GM23338 (cell line): ENCODE measurements around the gene WSCD2. TPM values are rescaled to one million over a fixed set of nuclear protein-coding genes. Genes with fewer than 3 reads are reported as not detected.

ENCODE experiments used
- ATAC-seq: fragments of 200-7000 bp; cut with Tn5 transposase; 3 replicates; pipeline ENCODE4 v1.9.1; 2020
- DNase-seq: peaks from one replicate; pipeline ENCODE4 v3.0.0-alpha.2; 2015; ENCODE audit warnings: low spot score
- H2AFZ ChIP-seq: fragments of 200-600 bp; sonication (generic); 2 replicates; pipeline ENCODE4 v1.8.0; 2016; ENCODE audit warnings: antibody characterized with exemption, mild to moderate bottlenecking, moderate library complexity
- H3F3A ChIP-seq: fragments of 200-600 bp; sonication (generic); replicated peaks from 2 replicates; pipeline ENCODE4 v1.8.0; 2017; ENCODE audit warnings: antibody characterized with exemption, mixed run types, low read depth
- H3K27ac ChIP-seq: fragments of 200-600 bp; sonication (generic); 2 replicates; pipeline ENCODE4 v1.6.1; 2016; ENCODE audit warnings: low read depth
- H3K27me3 ChIP-seq: fragments of 200-600 bp; sonication (generic); 2 replicates; pipeline ENCODE4 v1.8.0; 2016; ENCODE audit warnings: mild to moderate bottlenecking, mixed run types, moderate library complexity; ENCODE audit not compliant: insufficient read depth
- H3K36me3 ChIP-seq: fragments of 200-600 bp; sonication (generic); 2 replicates; pipeline ENCODE4 v1.8.0; 2016; ENCODE audit warnings: mild to moderate bottlenecking; ENCODE audit not compliant: insufficient read depth
- H3K4me1 ChIP-seq: fragments of 200-600 bp; sonication (generic); 2 replicates; pipeline ENCODE4 v1.8.0; 2016; ENCODE audit warnings: mild to moderate bottlenecking, moderate library complexity; ENCODE audit not compliant: insufficient read depth
- H3K4me2 ChIP-seq: fragments of 200-600 bp; sonication (generic); 2 replicates; pipeline ENCODE4 v1.7.1; 2017; ENCODE audit warnings: mixed run types
- H3K4me3 ChIP-seq: fragments of 200-600 bp; sonication (generic); 2 replicates; pipeline ENCODE4 v1.6.1; 2016; ENCODE audit warnings: mixed run types
- H3K79me2 ChIP-seq: fragments of 200-600 bp; sonication (generic); replicated peaks from 2 replicates; pipeline ENCODE4 v1.8.0; 2017; ENCODE audit warnings: mild to moderate bottlenecking; ENCODE audit not compliant: insufficient read depth
- H3K9me2 ChIP-seq: fragments of 200-600 bp; sonication (generic); 2 replicates; pipeline ENCODE4 v1.8.0; 2017; ENCODE audit not compliant: insufficient read depth
- H4K20me1 ChIP-seq: fragments of 200-600 bp; sonication (generic); replicated peaks from 2 replicates; pipeline ENCODE4 v1.8.0; 2017; ENCODE audit warnings: mild to moderate bottlenecking; ENCODE audit not compliant: insufficient read depth
- H3K27ac Mint-ChIP-seq: 2 replicates; pipeline ENCODE4 v1.8.0; 2020; ENCODE audit warnings: inconsistent platforms, mild to moderate bottlenecking, moderate library complexity, mixed read lengths
- H3K27me3 Mint-ChIP-seq: 3 replicates; pipeline ENCODE4 v1.8.0; 2022; ENCODE audit warnings: low read depth, mild to moderate bottlenecking, moderate library complexity, mixed read lengths, inconsistent platforms; ENCODE audit not compliant: insufficient read depth, poor library complexity
- H3K36me3 Mint-ChIP-seq: 3 replicates; pipeline ENCODE4 v1.8.0; 2021; ENCODE audit warnings: low read depth, mild to moderate bottlenecking, inconsistent platforms, moderate library complexity, mixed read lengths
- H3K4me1 Mint-ChIP-seq: 3 replicates; pipeline ENCODE4 v1.8.0; 2020; ENCODE audit warnings: mild to moderate bottlenecking, inconsistent platforms, mixed read lengths
- H3K4me3 Mint-ChIP-seq: 3 replicates; pipeline ENCODE4 v1.8.0; 2021; ENCODE audit warnings: moderate library complexity, mild to moderate bottlenecking, inconsistent platforms, mixed read lengths
- H3K9me3 Mint-ChIP-seq: 3 replicates; pipeline ENCODE4 v1.8.0; 2020; ENCODE audit warnings: moderate library complexity, mild to moderate bottlenecking, inconsistent platforms, mixed read lengths
- CREB1 ChIP-seq: fragments of 250-450 bp; sonication (Bioruptor Pico); IDR thresholded peaks from 2 replicates; pipeline ENCODE4 v1.5.0; 2020; ENCODE audit warnings: low read depth, mild to moderate bottlenecking, moderate library complexity
- CTCF ChIP-seq, 2 experiments: fragments of 200-600 bp in 1 of 2; sonication (generic) in 1 of 2; conservative IDR thresholded peaks; 2 replicates each; pipeline versions ENCODE4 v1.5.1 to v1.6.1; 2016 to 2017; ENCODE audit warnings: antibody characterized with exemption in 2 of 2, low read depth in 2 of 2, mild to moderate bottlenecking in 2 of 2, moderate library complexity in 1 of 2
- ETS1 ChIP-seq: IDR thresholded peaks from 2 replicates; pipeline ENCODE4 v1.6.1; 2016; ENCODE audit warnings: antibody characterized with exemption
- EZH2phosphoT487 ChIP-seq: fragments of 200-600 bp; sonication (generic); IDR thresholded peaks from one replicate; pipeline ENCODE4 v1.8.1; 2018; ENCODE audit warnings: antibody characterized with exemption; ENCODE audit not compliant: unreplicated experiment
- POLR2AphosphoS5 ChIP-seq: IDR thresholded peaks from 2 replicates; pipeline ENCODE4 v1.6.1; 2016; ENCODE audit warnings: antibody characterized with exemption, low read depth
- ZNF331 ChIP-seq: fragments of 250-450 bp; sonication (Bioruptor Pico); IDR thresholded peaks from 2 replicates; pipeline ENCODE4 v1.5.0; 2020; ENCODE audit warnings: low read depth, mild to moderate bottlenecking, moderate library complexity
- ZNF462 ChIP-seq: fragments of 250-450 bp; sonication (Bioruptor Pico); IDR thresholded peaks from 2 replicates; pipeline ENCODE4 v1.5.0; 2020; ENCODE audit warnings: mild to moderate bottlenecking, moderate library complexity
- polyA plus RNA-seq: library from polyadenylated mRNA; unstranded; fragments of >200 nt; fragmentation: Nextera tagmentation; extraction: Ambion mirVana; gene quantifications from 2 replicates; pipeline ENCODE4 v1.2.1, GENCODE V29; 2016
- total RNA-seq: library from RNA; depleted of rRNA; stranded (reverse); fragments of >200 nt; shearing (Covaris generic); gene quantifications from 2 replicates; pipeline ENCODE4 v1.2.3, GENCODE V29; 2014

WSCD2 gene
- total and polyA plus RNA-seq, 2 experiments from 2014 or later = 0.66 to 3.1 TPM

- H3K79me2 ChIP-seq = no peaks in the 10 kb centered on the region
- peaks cover 16% of the 10 kb centered on the region for H3K4me1 ChIP-seq
- peaks cover 6% of the 10 kb centered on the region for H3K27me3 Mint-ChIP-seq
These were observed 102.2 kb downstream of the WSCD2 start for GRCh38 chr12:108231109-108231905.

More at GRCh38 chr12:108231109-108231905, 102.2 kb downstream of the WSCD2 start:
- H3K27ac ChIP-seq = no peak overlapping the region
- H3K9me2 ChIP-seq = no peaks in the 10 kb centered on the region
- no peak overlapping the region for H3K27ac Mint-ChIP-seq
- no peaks in the 10 kb centered on the region for H3F3A ChIP-seq
- no peak overlapping the region for H2AFZ ChIP-seq
- ATAC-seq (peak; percentile 49), DNase-seq (peak; percentile 54)
- no peaks in the 10 kb centered on the region for H3K27me3 ChIP-seq
- H3K4me3 Mint-ChIP-seq = no peak overlapping the region
- no peaks in the 10 kb centered on the region; the same call in 2 of the 3 replicates for H3K36me3 Mint-ChIP-seq
- peaks cover 24% of the 10 kb centered on the region for H3K4me1 Mint-ChIP-seq
- no peaks in the 10 kb centered on the region for H3K9me3 Mint-ChIP-seq
- H3K4me2 ChIP-seq = no peak overlapping the region
- no peak overlapping the region for H3K4me3 ChIP-seq
- H3K36me3 ChIP-seq = no peaks in the 10 kb centered on the region
- no peaks in the 10 kb centered on the region for H4K20me1 ChIP-seq
- TF ChIP-seq ZNF331 (CRISPR knock-in tag) = no peak
- no peak for TF ChIP-seq ZNF462 (CRISPR knock-in tag)
- TF ChIP-seq ETS1 = no peak
- no peak for TF ChIP-seq CREB1 (CRISPR knock-in tag)
- no peak for TF ChIP-seq POLR2AphosphoS5
- peak; percentile 16 to 52; a peak in 3 of 4 replicates for TF ChIP-seq CTCF (conservative IDR thresholded peaks at IDR 0.05; ENCODE audit: low read depth in 2 of 2)
- TF ChIP-seq EZH2phosphoT487 = no peak
